Midbrain (tissue), 1 donor: Measurements from ENCODE around the gene ZNF792.
"Not testable (repeated sequence)": the region's sequence is repeated elsewhere in the genome, so short reads cannot be mapped to it uniquely, and the experiment has no call there.

Source experiments
- DNase-seq: peaks from one replicate; lab custom pipeline; 2025; lab: John Stamatoyannopoulos, UW

The ZNF792 gene

GRCh38 chr19:34920090-34920786 is 43.8 kb downstream of the ZNF792 start:
- not testable (repeated sequence) for DNase-seq

DNA sequence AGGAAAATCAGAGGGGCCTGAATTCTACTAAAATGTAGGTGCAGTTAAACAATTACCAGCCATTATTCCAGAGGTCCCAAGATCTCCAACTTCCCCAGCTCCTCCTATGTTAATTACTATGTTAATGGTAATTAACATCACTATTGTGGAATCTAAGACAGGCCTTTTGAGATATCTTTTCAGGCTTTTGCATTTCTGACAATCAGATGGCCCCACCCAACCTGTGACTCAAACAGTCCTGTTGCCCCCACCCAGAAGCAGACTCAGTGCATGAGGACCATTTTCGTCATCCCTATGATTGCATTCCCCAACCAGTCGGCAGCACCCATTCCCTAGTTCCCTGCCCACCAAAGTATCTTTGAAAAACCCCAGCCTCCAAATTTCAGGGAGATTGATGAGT is 45.8 kb downstream of the ZNF792 start:
- no peak for DNase-seq

DNA sequence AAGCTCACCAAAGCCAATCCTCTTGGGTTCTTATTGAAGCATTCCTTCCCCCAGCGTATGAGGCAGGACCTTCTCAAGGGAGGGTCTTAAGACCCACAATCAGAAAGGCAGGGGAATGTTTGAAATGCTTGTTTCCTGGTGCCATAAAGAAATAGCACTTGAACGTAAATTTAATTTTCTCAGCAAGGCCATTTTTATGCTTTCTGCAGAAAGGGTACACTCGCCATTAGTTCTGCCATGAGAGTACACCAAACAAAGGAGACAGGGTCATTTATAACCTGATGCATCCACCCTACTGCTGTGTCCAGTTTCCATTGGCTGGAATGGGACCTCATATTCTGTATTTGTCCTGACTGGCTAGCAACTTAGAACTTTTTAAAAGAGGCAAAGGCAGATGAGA is 46.9 kb downstream of the ZNF792 start:
- not testable (repeated sequence) for DNase-seq

- DNase-seq: no peak
These were observed 53.3 kb downstream of the ZNF792 start for GRCh38 chr19:34910770-34911169.
